ENCODE measurements around the gene TMPRSS3.
"Not testable (repeated sequence)": the region's sequence is repeated elsewhere in the genome, so short reads cannot be mapped to it uniquely, and the experiment has no call there.

TMPRSS3 gene

DNA sequence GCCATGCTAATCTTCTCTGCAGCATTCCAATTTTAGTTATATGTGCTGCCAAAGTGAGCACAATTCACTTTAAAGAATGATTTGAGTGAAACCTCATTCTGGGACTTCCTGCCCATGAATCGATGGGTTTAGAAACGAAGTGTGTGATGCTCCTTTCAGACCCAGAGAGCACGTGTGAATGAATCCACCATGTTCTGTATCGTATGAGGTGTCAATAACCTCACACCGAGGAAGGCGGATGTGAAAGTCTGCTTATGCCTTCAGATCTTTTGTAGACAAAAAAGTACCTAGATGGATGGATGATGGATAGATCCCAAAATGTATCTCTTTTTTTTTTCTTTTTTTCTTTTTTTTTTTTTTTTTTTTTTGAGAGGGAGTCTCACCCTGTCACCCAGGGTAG is 21.7 kb upstream of the TMPRSS3 start:
- no peak overlapping the region for H3K4me3 ChIP-seq (ENCODE audit: low read depth, low read length)
- H3K9ac ChIP-seq (ENCODE audit: low read length) = no peak overlapping the region
- no peaks in the 10 kb centered on the region for H3K36me3 ChIP-seq (ENCODE audit: control insufficient read depth, insufficient read depth, low read length)
- H3K9me3 ChIP-seq (ENCODE audit: control insufficient read depth, insufficient read depth, low read depth, low read length) = no peaks in the 10 kb centered on the region
- H3K27ac ChIP-seq (ENCODE audit: low read depth, low read length) = no peak overlapping the region
- no peaks in the 10 kb centered on the region; the same call in 1 of the 2 replicates for H3K27me3 ChIP-seq (ENCODE audit: control insufficient read depth, insufficient read depth, low read length)
- H3K4me1 ChIP-seq (ENCODE audit: control insufficient read depth, insufficient read depth, low read length) = peaks cover 5% of the 10 kb centered on the region

DNA sequence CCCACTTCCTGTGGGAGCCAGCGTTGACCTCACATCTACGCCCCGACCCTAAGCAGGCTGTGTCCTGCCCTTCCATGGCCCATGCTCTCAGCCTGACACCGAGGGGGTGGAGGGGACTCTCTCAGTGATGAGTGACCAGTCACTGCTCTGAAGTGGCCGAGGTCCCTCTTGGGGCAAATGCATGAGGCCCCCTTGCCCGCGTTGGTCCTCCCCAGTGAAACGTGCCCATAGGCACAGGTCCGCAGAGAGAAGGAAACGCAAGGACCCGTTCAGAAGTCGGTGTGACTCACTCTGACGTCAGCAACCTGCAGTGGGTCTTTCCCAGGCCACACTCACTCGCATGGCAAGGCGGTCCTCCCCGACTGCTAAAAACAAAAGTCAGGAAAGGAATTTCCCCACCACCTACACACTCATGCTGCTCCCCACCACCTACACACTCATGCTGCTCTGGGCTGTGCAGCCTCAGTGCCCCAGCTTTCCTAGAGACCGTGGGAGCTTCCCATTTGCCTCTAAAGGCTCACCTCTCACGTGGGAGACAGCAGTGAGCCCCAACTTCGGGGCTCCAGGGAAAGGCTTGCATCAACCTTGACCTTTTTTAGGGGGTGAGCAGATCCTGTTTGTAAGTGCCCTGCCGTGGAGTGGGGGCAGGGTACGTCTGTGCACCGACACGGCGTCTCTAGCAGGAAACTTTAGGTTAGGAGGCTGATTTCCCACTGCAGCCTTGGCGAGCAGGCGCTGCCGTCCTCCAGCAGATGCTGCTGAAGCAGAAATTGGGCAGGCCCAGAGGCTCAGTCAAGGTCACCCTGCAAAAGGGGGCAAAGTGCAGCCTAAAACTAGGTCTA is 19.3 kb upstream of the TMPRSS3 start:
- no peaks in the 10 kb centered on the region for H3K9me3 ChIP-seq (ENCODE audit: control insufficient read depth, insufficient read depth, low read depth, low read length)
- no peaks in the 10 kb centered on the region for H3K36me3 ChIP-seq (ENCODE audit: control insufficient read depth, insufficient read depth, low read length)
- H3K4me1 ChIP-seq (ENCODE audit: control insufficient read depth, insufficient read depth, low read length) = peaks cover 5% of the 10 kb centered on the region
- H3K4me3 ChIP-seq (ENCODE audit: low read depth, low read length) = no peak overlapping the region
- H3K9ac ChIP-seq (ENCODE audit: low read length) = no peak overlapping the region
- no peak overlapping the region for H3K27ac ChIP-seq (ENCODE audit: low read depth, low read length)
- H3K27me3 ChIP-seq (ENCODE audit: control insufficient read depth, insufficient read depth, low read length) = no peaks in the 10 kb centered on the region; the same call in 1 of the 2 replicates

DNA sequence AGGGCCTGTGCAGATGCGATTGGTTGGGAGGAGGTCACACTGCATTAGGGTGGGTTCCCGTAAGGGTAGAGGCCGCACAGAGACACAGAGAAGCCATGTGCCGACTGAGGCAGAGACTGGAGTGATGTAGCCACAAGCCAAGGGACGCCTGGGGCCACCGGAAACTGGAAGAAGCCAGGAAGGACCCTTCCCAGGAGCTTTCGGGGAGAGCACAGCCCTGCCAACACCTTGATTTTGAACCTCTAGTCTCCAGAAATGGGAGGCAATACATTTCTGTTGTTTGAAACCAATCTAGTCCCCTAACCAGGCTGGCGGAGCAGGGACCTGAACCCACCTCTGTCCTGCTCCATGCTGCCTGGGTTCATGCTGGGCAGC is 18.7 kb upstream of the TMPRSS3 start:
- Histone ChIP-seq H3K4me1 (ENCODE audit: control insufficient read depth, insufficient read depth, low read length) (peaks cover 5% of the 10 kb centered on the region), H3K9ac (ENCODE audit: low read length) (no peak overlapping the region), H3K36me3 (ENCODE audit: control insufficient read depth, insufficient read depth, low read length) (no peaks in the 10 kb centered on the region), H3K9me3 (ENCODE audit: control insufficient read depth, insufficient read depth, low read depth, low read length) (no peaks in the 10 kb centered on the region), H3K4me3 (ENCODE audit: low read depth, low read length) (no peak overlapping the region), H3K27ac (ENCODE audit: low read depth, low read length) (no peak overlapping the region), H3K27me3 (ENCODE audit: control insufficient read depth, insufficient read depth, low read length) (no peaks in the 10 kb centered on the region; the same call in 1 of the 2 replicates)

DNA sequence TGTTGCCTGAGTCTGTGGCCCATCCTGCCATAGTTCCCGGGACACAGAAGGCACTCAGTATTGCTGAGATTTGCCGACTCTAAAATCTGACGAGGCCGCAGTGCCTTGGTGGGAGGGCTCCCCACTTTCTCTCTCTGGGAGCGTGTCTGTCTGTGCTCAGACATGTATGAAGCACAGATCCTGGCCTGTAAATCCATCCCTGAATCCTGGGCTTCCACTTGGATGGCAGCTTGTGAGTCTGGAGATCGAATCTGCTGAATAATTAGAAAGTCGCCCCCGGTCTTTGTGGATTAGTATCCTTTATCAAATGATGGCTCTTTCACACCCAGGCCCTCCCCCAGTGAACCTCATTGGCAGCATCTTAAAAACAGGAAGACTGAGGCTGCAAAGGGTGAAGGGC is 18.2 kb upstream of the TMPRSS3 start:
- no peak overlapping the region for H3K9ac ChIP-seq (ENCODE audit: low read length)
- H3K36me3 ChIP-seq (ENCODE audit: control insufficient read depth, insufficient read depth, low read length) = no peaks in the 10 kb centered on the region
- H3K9me3 ChIP-seq (ENCODE audit: control insufficient read depth, insufficient read depth, low read depth, low read length) = no peaks in the 10 kb centered on the region
- no peak overlapping the region for H3K4me3 ChIP-seq (ENCODE audit: low read depth, low read length)
- H3K4me1 ChIP-seq (ENCODE audit: control insufficient read depth, insufficient read depth, low read length) = peaks cover 5% of the 10 kb centered on the region
- no peak overlapping the region for H3K27ac ChIP-seq (ENCODE audit: low read depth, low read length)
- no peaks in the 10 kb centered on the region; the same call in 1 of the 2 replicates for H3K27me3 ChIP-seq (ENCODE audit: control insufficient read depth, insufficient read depth, low read length)

DNA sequence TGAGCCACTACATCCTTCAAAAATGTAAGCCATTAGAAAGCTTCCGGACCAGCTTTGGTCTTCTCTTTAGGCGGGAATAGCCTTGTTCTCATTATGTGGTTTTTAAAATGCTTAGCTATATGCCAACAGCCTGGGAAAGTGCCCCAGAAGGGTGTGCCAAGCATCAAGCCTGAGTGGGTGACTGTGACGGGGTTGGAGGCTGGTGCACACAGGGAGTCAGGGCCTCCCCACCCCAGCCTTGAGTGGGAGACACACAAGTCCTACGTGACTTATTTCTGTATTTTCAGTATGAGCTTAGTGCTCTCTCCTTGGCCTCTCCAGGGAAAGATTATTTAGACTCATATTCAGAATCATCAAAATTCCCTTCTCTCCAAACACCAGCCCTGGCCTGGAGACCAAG is 17.6 kb upstream of the TMPRSS3 start:
- Histone ChIP-seq H3K4me1 (ENCODE audit: control insufficient read depth, insufficient read depth, low read length) (peaks cover 5% of the 10 kb centered on the region), H3K4me3 (ENCODE audit: low read depth, low read length) (no peak overlapping the region), H3K27ac (ENCODE audit: low read depth, low read length) (no peak overlapping the region), H3K9me3 (ENCODE audit: control insufficient read depth, insufficient read depth, low read depth, low read length) (no peaks in the 10 kb centered on the region), H3K27me3 (ENCODE audit: control insufficient read depth, insufficient read depth, low read length) (no peaks in the 10 kb centered on the region; the same call in 1 of the 2 replicates), H3K9ac (ENCODE audit: low read length) (no peak overlapping the region), H3K36me3 (ENCODE audit: control insufficient read depth, insufficient read depth, low read length) (no peaks in the 10 kb centered on the region)

DNA sequence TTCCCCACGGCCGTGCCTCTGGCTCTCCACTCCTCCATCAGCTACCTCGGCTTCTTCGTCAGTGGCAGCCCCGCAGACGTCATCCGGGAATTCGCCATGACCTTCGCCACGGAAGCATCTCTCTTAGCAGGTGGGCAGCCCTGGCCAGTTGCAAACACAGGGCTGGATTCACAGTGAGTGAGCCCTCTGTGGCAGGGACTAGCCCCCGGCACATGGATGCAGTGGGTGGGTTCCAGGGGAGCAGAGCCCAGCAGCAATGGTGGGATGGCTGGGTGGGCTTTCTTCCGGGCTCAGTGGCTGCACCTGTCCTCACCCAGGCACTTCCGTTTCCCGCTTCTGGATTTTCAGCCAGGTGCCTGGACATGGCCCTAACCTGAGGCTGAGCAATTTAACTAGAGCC is 17.2 kb upstream of the TMPRSS3 start:
- H3K4me3 ChIP-seq (ENCODE audit: low read depth, low read length) = no peak overlapping the region
- H3K9me3 ChIP-seq (ENCODE audit: control insufficient read depth, insufficient read depth, low read depth, low read length) = no peaks in the 10 kb centered on the region
- no peaks in the 10 kb centered on the region for H3K27me3 ChIP-seq (ENCODE audit: control insufficient read depth, insufficient read depth, low read length)
- H3K27ac ChIP-seq (ENCODE audit: low read depth, low read length) = no peak overlapping the region
- peaks cover 5% of the 10 kb centered on the region for H3K4me1 ChIP-seq (ENCODE audit: control insufficient read depth, insufficient read depth, low read length)
- no peaks in the 10 kb centered on the region for H3K36me3 ChIP-seq (ENCODE audit: control insufficient read depth, insufficient read depth, low read length)
- no peak overlapping the region for H3K9ac ChIP-seq (ENCODE audit: low read length)

DNA sequence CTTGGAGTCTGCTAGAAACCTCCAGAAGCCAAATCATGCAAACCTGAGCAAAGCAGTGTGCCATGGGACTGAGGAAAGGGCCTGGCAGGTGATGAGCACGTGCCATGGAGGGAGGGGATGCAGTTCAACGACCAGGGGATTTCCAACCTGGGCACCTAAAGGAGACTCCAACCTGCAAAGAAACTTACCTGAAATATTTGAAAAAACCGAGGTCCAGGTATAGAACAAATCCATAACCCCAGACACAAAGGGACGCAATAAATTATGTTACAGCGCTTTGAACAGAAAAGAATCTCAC is 16.7 kb upstream of the TMPRSS3 start:
- Histone ChIP-seq H3K4me1 (ENCODE audit: control insufficient read depth, insufficient read depth, low read length) (peaks cover 5% of the 10 kb centered on the region), H3K27me3 (ENCODE audit: control insufficient read depth, insufficient read depth, low read length) (no peaks in the 10 kb centered on the region), H3K9me3 (ENCODE audit: control insufficient read depth, insufficient read depth, low read depth, low read length) (no peaks in the 10 kb centered on the region), H3K27ac (ENCODE audit: low read depth, low read length) (no peak overlapping the region), H3K9ac (ENCODE audit: low read length) (no peak overlapping the region), H3K36me3 (ENCODE audit: control insufficient read depth, insufficient read depth, low read length) (no peaks in the 10 kb centered on the region), H3K4me3 (ENCODE audit: low read depth, low read length) (no peak overlapping the region)

DNA sequence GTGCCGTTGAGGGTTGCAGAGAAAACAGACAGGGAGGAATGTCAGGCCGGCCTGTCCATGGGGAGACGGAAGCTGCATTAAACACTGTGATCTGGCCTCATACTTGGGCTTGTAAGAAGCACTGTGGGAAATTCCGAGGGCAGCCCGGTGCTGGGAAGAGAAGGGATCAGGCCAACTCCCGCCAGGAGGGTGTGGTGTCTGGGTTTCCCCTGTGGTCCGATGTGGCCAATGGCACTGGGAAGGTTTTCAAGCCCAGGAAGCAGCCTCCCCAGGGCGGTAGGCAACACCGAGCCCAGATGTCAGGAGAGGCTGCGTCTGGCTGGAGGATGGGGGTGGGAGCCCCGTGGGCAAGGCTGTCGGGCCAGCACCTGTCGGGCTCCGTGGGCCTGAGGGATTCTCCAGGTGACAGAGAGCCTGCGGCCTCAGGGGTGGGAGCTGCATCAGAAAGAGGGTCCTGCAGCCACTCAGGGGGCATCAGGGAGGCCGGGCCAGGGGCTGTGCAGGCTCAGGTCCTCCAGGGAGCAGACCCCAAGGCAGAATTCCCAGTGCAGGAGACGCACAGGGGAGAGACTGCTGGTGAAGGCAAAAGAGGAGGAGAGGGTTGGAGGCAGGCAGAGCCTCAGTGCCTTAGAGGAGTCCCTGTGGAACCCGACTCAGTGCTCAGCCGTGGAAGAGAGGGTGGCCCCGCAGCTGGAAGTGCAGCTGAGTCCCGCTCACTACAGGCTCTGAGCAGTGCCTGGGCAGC is 16.2 kb upstream of the TMPRSS3 start:
- H3K27me3 ChIP-seq (ENCODE audit: control insufficient read depth, insufficient read depth, low read length) = no peaks in the 10 kb centered on the region
- no peak overlapping the region for H3K27ac ChIP-seq (ENCODE audit: low read depth, low read length)

DNA sequence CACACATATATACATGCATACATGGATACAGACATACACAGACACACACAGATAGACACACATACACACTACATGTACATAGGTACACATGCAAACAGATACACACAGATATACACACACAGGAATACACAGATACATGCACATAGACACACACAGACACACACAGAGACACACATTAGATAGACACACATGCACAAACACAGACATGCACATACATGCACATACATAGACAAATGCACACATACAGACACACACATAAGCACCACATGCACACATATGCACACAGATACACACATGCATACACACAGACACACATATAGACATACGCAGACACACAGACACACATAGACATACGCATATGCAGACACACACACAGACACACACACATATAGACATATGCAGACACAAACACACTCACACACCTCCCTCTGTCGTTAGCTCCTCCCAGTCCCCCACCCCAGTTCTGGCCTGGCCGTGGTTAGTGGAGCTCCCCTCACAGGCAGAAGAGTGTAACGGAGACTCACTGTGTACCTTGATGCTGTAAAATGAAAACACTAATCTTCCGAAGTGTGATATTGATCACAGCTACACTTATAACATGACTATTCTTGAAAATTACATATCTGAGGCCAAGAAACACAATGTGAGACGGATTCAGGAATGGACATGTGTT is 15.5 kb upstream of the TMPRSS3 start:
- Histone ChIP-seq H3K9ac (ENCODE audit: low read length) (no peak overlapping the region), H3K9me3 (ENCODE audit: control insufficient read depth, insufficient read depth, low read depth, low read length) (no peaks in the 10 kb centered on the region), H3K27ac (ENCODE audit: low read depth, low read length) (no peak overlapping the region), H3K4me1 (ENCODE audit: control insufficient read depth, insufficient read depth, low read length) (peaks cover 5% of the 10 kb centered on the region), H3K36me3 (ENCODE audit: control insufficient read depth, insufficient read depth, low read length) (no peaks in the 10 kb centered on the region), H3K27me3 (ENCODE audit: control insufficient read depth, insufficient read depth, low read length) (no peaks in the 10 kb centered on the region), H3K4me3 (ENCODE audit: low read depth, low read length) (no peak overlapping the region)

More for the DNA sequence above, 16.2 kb upstream of the TMPRSS3 start:
- Histone ChIP-seq H3K9ac (ENCODE audit: low read length) (no peak overlapping the region), H3K4me1 (ENCODE audit: control insufficient read depth, insufficient read depth, low read length) (peaks cover 5% of the 10 kb centered on the region), H3K36me3 (ENCODE audit: control insufficient read depth, insufficient read depth, low read length) (no peaks in the 10 kb centered on the region), H3K9me3 (ENCODE audit: control insufficient read depth, insufficient read depth, low read depth, low read length) (no peaks in the 10 kb centered on the region), H3K4me3 (ENCODE audit: low read depth, low read length) (no peak overlapping the region)

DNA sequence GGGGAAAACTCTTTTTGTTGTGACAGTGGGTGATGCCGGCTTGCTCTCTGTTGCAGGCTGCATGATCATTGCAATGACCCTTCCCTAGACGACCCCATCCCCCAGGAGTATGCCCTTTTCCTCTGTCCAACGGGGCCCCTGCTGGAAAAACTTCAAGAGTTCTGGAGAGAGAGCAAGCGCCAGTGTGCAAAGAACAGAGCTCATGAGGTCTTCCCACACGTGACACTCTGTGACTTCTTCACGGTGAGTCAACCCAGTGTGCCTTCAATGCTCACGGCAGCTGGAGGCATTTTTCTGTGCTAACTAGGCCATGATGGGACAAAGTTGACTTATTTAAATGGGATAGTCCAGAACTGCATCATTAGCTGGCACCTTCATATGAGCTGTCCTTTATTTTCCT is 13.5 kb upstream of the TMPRSS3 start:
- Histone ChIP-seq H3K4me3 (ENCODE audit: low read depth, low read length) (no peak overlapping the region), H3K27me3 (ENCODE audit: control insufficient read depth, insufficient read depth, low read length) (no peaks in the 10 kb centered on the region), H3K9me3 (ENCODE audit: control insufficient read depth, insufficient read depth, low read depth, low read length) (no peaks in the 10 kb centered on the region), H3K4me1 (ENCODE audit: control insufficient read depth, insufficient read depth, low read length) (no peaks in the 10 kb centered on the region), H3K36me3 (ENCODE audit: control insufficient read depth, insufficient read depth, low read length) (no peaks in the 10 kb centered on the region), H3K9ac (ENCODE audit: low read length) (no peak overlapping the region), H3K27ac (ENCODE audit: low read depth, low read length) (no peak overlapping the region)

DNA sequence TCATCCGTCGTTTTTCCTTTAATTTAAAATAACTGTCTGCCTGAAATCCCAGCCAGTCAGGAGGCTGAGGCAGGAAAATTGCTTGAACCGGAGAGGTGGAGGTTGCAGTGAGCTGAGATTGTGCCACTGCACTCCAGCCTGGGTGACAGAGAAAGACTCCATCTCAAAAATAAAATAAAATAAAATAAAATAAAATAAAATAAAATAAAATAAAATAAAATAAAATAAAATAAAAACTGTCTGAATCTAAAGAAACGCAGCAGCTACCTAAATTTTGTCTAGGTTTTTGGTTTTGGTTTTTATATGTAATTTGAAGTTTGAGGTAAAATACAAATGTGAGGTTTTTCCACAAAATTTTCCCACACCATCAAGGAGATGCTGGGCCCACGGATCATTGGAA is 12.9 kb upstream of the TMPRSS3 start:
- H3K9ac ChIP-seq (ENCODE audit: low read length); H3K4me3 ChIP-seq (ENCODE audit: low read depth, low read length); H3K36me3 ChIP-seq (ENCODE audit: control insufficient read depth, insufficient read depth, low read length); H3K4me1 ChIP-seq (ENCODE audit: control insufficient read depth, insufficient read depth, low read length); H3K27ac ChIP-seq (ENCODE audit: low read depth, low read length); H3K9me3 ChIP-seq (ENCODE audit: control insufficient read depth, insufficient read depth, low read depth, low read length); H3K27me3 ChIP-seq (ENCODE audit: control insufficient read depth, insufficient read depth, low read length): not testable (repeated sequence)

Measured in HUES6 (cell line).